Kidney epithelial cell (primary cell): ENCODE measurements around the gene NFAM1. TPM values are rescaled to one million over a fixed set of nuclear protein-coding genes. Genes with fewer than 3 reads are reported as not detected.

Source experiments
- DNase-seq: peaks from one replicate; pipeline ENCODE4 v3.0.0-alpha.2; 2010; ENCODE audit warnings: low read depth
- H3K27me3 ChIP-seq: 2 replicates; pipeline ENCODE4 v1.6.0; 2011; ENCODE audit warnings: low read length; ENCODE audit not compliant: control insufficient read depth, insufficient read depth
- H3K36me3 ChIP-seq: 2 replicates; pipeline ENCODE4 v1.5.1; 2011; ENCODE audit warnings: low read length; ENCODE audit not compliant: control insufficient read depth, insufficient read depth
- H3K4me3 ChIP-seq: 2 replicates; pipeline ENCODE4 v1.5.1; 2011; ENCODE audit warnings: low read depth, mild to moderate bottlenecking, control low read depth, low read length
- total RNA-seq: library from RNA; depleted of rRNA; stranded (reverse); fragments of >200 nt; gene quantifications from 2 replicates; pipeline ENCODE4 v1.2.3, GENCODE V29; 2015
- TF ChIP-seq, protein P1 (sequence below): IDR thresholded peaks from 2 replicates; pipeline ENCODE4 v1.5.1; 2011; ENCODE audit warnings: mild to moderate bottlenecking, moderate library complexity, low read length, control low read depth, inconsistent platforms; ENCODE audit not compliant: insufficient read depth, poor library complexity, severe bottlenecking

Gene NFAM1
- total RNA-seq, 1 donor from 2014 or later: under 0.01 TPM

DNA sequence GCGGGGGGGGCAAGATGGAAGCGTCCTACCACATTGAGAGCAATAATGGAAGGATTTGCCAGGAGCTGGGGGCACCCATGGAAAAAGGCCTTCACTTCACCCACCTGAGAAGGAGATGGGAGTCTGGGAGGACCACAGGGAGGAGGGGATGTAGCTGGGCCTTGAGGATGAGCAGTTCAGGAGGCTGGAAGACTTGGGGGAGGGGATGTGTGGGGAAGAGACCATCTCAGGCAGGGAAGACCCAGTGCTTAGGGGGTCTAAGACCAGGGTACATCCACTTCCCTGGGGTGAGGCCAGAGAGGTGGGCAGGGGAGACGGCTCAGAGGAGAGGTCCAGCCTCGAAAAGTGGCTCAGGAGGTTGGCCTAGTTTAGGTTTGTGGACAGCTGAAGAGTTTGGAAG is 90.4 kb downstream of the NFAM1 start:
- H3K27me3 ChIP-seq: peaks cover 10% of the 10 kb centered on the region
- H3K36me3 ChIP-seq: no peaks in the 10 kb centered on the region
- TF ChIP-seq, protein P1, sequence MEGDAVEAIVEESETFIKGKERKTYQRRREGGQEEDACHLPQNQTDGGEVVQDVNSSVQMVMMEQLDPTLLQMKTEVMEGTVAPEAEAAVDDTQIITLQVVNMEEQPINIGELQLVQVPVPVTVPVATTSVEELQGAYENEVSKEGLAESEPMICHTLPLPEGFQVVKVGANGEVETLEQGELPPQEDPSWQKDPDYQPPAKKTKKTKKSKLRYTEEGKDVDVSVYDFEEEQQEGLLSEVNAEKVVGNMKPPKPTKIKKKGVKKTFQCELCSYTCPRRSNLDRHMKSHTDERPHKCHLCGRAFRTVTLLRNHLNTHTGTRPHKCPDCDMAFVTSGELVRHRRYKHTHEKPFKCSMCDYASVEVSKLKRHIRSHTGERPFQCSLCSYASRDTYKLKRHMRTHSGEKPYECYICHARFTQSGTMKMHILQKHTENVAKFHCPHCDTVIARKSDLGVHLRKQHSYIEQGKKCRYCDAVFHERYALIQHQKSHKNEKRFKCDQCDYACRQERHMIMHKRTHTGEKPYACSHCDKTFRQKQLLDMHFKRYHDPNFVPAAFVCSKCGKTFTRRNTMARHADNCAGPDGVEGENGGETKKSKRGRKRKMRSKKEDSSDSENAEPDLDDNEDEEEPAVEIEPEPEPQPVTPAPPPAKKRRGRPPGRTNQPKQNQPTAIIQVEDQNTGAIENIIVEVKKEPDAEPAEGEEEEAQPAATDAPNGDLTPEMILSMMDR: no peak
- no peak for DNase-seq
- no peak overlapping the region for H3K4me3 ChIP-seq

DNA sequence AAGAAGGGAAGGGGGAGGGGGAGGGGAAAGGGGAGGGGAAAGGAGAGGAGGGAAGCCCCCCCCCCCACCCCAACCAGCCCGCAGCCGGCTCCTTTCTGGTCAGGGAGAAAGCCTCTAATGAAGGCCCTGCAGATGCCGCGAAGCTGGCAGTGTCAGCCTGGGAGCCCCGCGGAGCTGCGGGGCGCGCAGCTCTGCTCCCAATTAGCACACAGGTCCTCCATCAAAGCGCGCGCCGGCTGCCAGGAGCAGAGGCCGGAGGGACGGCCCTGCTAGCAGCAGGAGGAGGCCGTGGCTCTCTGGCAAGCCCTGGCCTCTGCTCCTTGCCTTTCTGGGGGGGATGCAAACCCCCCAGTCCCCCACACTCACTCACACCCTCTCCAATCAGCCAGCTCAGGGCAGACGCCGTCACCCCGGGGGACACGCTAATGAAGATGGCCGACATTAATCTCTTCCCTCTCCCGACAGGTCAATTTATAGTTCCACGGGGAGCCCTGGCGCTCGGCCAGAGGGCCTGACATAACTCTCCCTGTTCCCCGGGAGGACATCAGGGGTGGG is 91.3 kb downstream of the NFAM1 start:
- no peak for DNase-seq
- Histone ChIP-seq H3K36me3 (no peaks in the 10 kb centered on the region), H3K4me3 (no peak overlapping the region), H3K27me3 (peaks cover 6% of the 10 kb centered on the region)
- TF ChIP-seq, protein P1: no peak

DNA sequence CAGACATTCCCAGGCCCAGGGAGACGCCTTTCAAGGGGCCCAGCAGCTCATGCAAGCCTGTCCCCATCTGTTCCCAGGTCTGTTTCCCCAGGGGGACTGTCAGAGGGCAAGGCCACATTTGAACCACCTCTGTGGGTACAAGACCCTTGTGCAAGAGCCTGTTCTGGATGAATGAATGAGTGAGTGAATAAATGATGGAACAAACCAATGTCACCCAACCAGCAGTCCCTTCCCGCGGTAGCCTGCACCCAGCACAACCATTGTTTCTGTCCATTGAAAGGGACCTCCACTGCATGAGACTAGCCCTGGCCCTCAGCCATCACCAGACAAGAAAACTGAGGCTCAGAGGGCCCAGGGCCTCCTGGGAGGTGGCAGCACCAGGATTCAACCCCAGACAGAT is 92.1 kb downstream of the NFAM1 start:
- Histone ChIP-seq H3K4me3 (no peak overlapping the region), H3K36me3 (no peaks in the 10 kb centered on the region), H3K27me3 (peaks cover 8% of the 10 kb centered on the region)
- DNase-seq: no peak
- TF ChIP-seq, protein P1: no peak

DNA sequence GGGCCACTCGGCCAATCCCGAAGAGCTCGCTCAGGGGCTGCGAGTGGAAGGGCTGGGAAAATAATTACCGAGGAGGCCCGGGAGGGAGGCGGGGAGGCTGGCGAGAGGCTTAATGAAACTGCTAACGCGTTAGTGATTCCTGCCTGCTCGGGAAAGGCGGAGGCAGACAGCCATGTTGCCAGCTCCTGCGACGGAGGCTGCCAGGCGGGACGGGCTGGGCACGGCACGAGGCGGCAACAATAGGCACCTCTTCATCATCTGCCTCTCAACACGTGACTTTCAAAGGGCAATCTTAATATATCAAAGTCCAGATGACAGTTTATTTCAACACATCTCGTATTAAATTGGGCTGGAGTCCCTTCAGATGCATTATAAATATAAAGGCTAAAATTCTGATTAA is 93.7 kb downstream of the NFAM1 start:
- no peak overlapping the region for H3K4me3 ChIP-seq
- H3K27me3 ChIP-seq: peaks cover 8% of the 10 kb centered on the region
- no peaks in the 10 kb centered on the region for H3K36me3 ChIP-seq
- TF ChIP-seq, protein P1: no peak
- no peak for DNase-seq

DNA sequence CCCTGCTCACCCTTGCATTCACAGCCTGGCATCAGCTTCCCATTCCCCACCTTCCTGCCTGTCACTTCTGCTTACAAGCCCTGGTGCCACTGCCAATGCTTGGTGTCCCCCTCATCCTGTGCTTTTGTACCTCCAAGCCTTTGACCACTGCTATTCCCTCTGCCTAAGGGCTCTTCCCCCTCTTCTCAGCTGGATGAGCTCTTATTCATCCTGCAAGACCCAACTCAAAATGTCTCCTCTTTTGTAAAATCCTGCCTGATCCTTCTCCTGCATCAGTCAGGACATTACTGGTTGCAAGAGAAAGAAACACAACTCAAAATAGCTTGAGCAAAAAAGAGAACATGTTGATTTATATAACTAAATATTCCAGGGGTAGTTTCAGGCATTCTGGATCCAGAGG is 94.8 kb downstream of the NFAM1 start:
- TF ChIP-seq, protein P1: no peak
- H3K4me3 ChIP-seq: no peak overlapping the region

DNA sequence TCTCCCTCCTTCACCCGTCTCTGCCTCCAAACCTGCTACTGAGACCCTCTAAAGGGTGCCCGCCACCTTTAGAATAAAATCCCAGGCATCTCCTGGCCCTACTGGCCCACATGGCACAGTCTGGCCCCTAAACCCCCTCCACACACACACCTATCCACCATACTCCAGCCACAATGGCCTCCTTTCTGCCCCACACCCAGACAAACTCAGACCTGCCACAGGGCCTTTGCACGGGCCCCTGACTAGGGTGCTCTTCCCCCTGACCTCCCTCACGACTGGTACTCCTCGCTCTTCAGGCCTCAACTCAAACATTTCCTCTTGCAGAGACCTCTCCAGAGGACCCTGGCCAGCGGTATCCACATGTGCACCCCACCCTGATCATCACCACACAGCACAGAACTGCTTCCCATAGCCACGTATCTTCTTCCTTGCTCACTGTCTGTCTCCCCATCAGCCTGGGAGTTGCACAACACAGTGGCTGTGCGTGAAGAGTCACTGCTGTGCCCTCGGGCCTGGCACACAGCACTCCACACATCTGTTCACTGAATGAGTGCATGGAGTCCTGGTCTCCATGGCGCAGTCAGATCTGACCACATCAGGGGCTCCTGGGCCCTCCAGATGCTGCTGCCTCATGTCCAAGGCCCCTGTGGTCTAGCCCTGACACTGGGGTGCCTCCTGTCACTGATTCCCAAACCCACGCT is 95.5 kb downstream of the NFAM1 start:
- TF ChIP-seq, protein P1: no peak
- Histone ChIP-seq H3K27me3 (peaks cover 10% of the 10 kb centered on the region), H3K36me3 (no peaks in the 10 kb centered on the region), H3K4me3 (no peak overlapping the region)
- no peak for DNase-seq

More for the DNA sequence above, 94.8 kb downstream of the NFAM1 start:
- Histone ChIP-seq H3K36me3 (no peaks in the 10 kb centered on the region), H3K27me3 (peaks cover 8% of the 10 kb centered on the region)
- no peak for DNase-seq
